Gastrocnemius medialis (tissue), 4 donors: ENCODE data around the gene MMP10. TPM values are rescaled to one million over a fixed set of nuclear protein-coding genes. Genes with fewer than 3 reads are reported as not detected.
"Not testable (repeated sequence)": the region's sequence is repeated elsewhere in the genome, so short reads cannot be mapped to it uniquely, and the experiment has no call there.

Experiments used
- ATAC-seq, 2 donors: fragments of 150-250 bp; one replicate each; pipeline ENCODE4 v1.9.1; 2016
- DNase-seq, 2 donors: peaks; one replicate each; pipeline ENCODE4 v3.0.0-alpha.2; 2019
- H3K27ac ChIP-seq, 4 donors: fragments of 200-600 bp; sonication (generic); 1 replicate in 1 of 4; 2 replicates in 3 of 4; pipeline ENCODE4 v1.5.1; 2016 to 2018; ENCODE audit warnings: mild to moderate bottlenecking in 2 of 4, moderate library complexity in 1 of 4
- H3K27me3 ChIP-seq, 3 donors: fragments of 200-600 bp; sonication (generic) in 2 of 3; 1 replicate in 1 of 3; 2 replicates in 2 of 3; pipeline versions ENCODE4 v1.5.1 to v1.6.0; 2016 to 2019; ENCODE audit warnings: mild to moderate bottlenecking in 1 of 3, moderate library complexity in 1 of 3
- H3K36me3 ChIP-seq, 2 donors: fragments of 200-600 bp; sonication (generic) in 1 of 2; one replicate each; pipeline ENCODE4 v1.5.1; 2017 to 2018
- H3K4me1 ChIP-seq, 2 donors: fragments of 200-600 bp; sonication (generic) in 1 of 2; one replicate each; pipeline ENCODE4 v1.5.1; 2016 to 2017; ENCODE audit warnings: mild to moderate bottlenecking in 2 of 2
- H3K4me3 ChIP-seq, 4 donors: fragments of 200-600 bp; sonication (generic) in 3 of 4; 1 replicate in 1 of 4; 2 replicates in 3 of 4; pipeline ENCODE4 v1.5.1; 2016 to 2019; ENCODE audit warnings: mild to moderate bottlenecking in 2 of 4
- H3K9me3 ChIP-seq, 3 donors: fragments of 200-600 bp; sonication (generic) in 2 of 3; 1 replicate in 1 of 3; 2 replicates in 2 of 3; pipeline ENCODE4 v1.5.1; 2016 to 2019
- CTCF ChIP-seq, 5 experiments: fragments of 450-650 bp in 3 of 5; fragments of 200-600 bp in 2 of 5; sonication (generic) in 2 of 5; IDR thresholded peaks in 4 of 5; conservative IDR thresholded peaks in 1 of 5; 1 replicate in 4 of 5; 2 replicates in 1 of 5; pipeline ENCODE4 v1.5.1; 2016 to 2019; ENCODE audit warnings: antibody characterized with exemption in 5 of 5, mild to moderate bottlenecking in 3 of 5, moderate library complexity in 3 of 5
- POLR2A ChIP-seq, 2 donors: fragments of 450-650 bp; IDR thresholded peaks; one replicate each; pipeline ENCODE4 v1.6.1; 2017; ENCODE audit warnings: antibody characterized with exemption in 2 of 2, mild to moderate bottlenecking in 2 of 2, moderate library complexity in 2 of 2
- in situ Hi-C, 4 donors: fragments of 200-750 bp; cut with MboI; loops; one replicate each; pipeline versions ENCODE4 v1.15.0 to v1.8.0; 2017; ENCODE audit warnings: low sequenced_read_pairs in 4 of 4
- intact Hi-C: fragments of 100-400 bp; cut with DNase I; formaldehyde crosslinking; loops from one replicate; pipeline ENCODE4 v1.15.1; 2023; ENCODE audit warnings: low total_unique reads
- total RNA-seq, 4 donors: library from RNA; depleted of rRNA; stranded (reverse); fragments of >200 nt; gene quantifications; one replicate each; pipeline versions ENCODE4 v1.1.0 to v1.2.3, GENCODE V29; 2016

Gene MMP10
- total RNA-seq, 4 donors from 2014 or later, result not detected

GRCh38 chr11:102757823-102758549, 22.4 kb downstream of the MMP10 start:
- H3K9me3 ChIP-seq, result no peaks in the 10 kb centered on the region

GRCh38 chr11:102753267-102753666, 27.2 kb downstream of the MMP10 start:
- Histone ChIP-seq H3K4me3 (no peak overlapping the region), H3K27me3 (no peaks in the 10 kb centered on the region), H3K36me3 (no peaks in the 10 kb centered on the region), H3K9me3 (no peaks in the 10 kb centered on the region), H3K27ac (no peak overlapping the region), H3K4me1 (no peaks in the 10 kb centered on the region)
- ATAC-seq (no peak), DNase-seq (no peak)
- in situ Hi-C loops (no loop called here), intact Hi-C loops (no loop called here)
- TF ChIP-seq POLR2A (IDR thresholded peaks at IDR 0.05) (no peak), CTCF (IDR thresholded peaks at IDR 0.05 in 4 of 5, conservative IDR thresholded peaks at IDR 0.05 in 1 of 5) (no peak)

More at GRCh38 chr11:102757823-102758549, 22.4 kb downstream of the MMP10 start:
- no peak overlapping the region for H3K4me3 ChIP-seq
- DNase-seq (no peak), ATAC-seq (no peak)
- no peaks in the 10 kb centered on the region for H3K36me3 ChIP-seq
- H3K27ac ChIP-seq, result no peak overlapping the region
- TF ChIP-seq POLR2A (IDR thresholded peaks at IDR 0.05), result no peak
- no peak for TF ChIP-seq CTCF (IDR thresholded peaks at IDR 0.05 in 4 of 5, conservative IDR thresholded peaks at IDR 0.05 in 1 of 5)
- intact Hi-C loops, result no loop called here
- no peaks in the 10 kb centered on the region for H3K27me3 ChIP-seq
- no peaks in the 10 kb centered on the region for H3K4me1 ChIP-seq
- in situ Hi-C loops, result no loop called here

- Histone ChIP-seq H3K4me3 (no peak overlapping the region), H3K4me1 (no peaks in the 10 kb centered on the region), H3K9me3 (no peaks in the 10 kb centered on the region), H3K27me3 (no peaks in the 10 kb centered on the region), H3K36me3 (no peaks in the 10 kb centered on the region), H3K27ac (no peak overlapping the region)
- DNase-seq, result no peak
- intact Hi-C loops, result no loop called here
- in situ Hi-C loops, result no loop called here
- ATAC-seq, result no peak
- TF ChIP-seq POLR2A (IDR thresholded peaks at IDR 0.05), result no peak
- TF ChIP-seq CTCF (IDR thresholded peaks at IDR 0.05 in 4 of 5, conservative IDR thresholded peaks at IDR 0.05 in 1 of 5), result no peak
These were observed 28.8 kb downstream of the MMP10 start for GRCh38 chr11:102751673-102752072.

GRCh38 chr11:102749101-102749722, 31.2 kb downstream of the MMP10 start:
- H3K4me3 ChIP-seq, result no peak overlapping the region
- H3K27me3 ChIP-seq, result no peaks in the 10 kb centered on the region
- TF ChIP-seq CTCF (IDR thresholded peaks at IDR 0.05 in 4 of 5, conservative IDR thresholded peaks at IDR 0.05 in 1 of 5) (no peak), POLR2A (IDR thresholded peaks at IDR 0.05) (no peak)
- ATAC-seq (no peak), DNase-seq (no peak)
- H3K4me1 ChIP-seq, result no peaks in the 10 kb centered on the region
- no peaks in the 10 kb centered on the region for H3K36me3 ChIP-seq
- in situ Hi-C loops, result loop anchor here in 1 of 4 donors (25.0 kb wide), 1 partner anchor 188 kb away; no protein-coding TSS in a partner anchor
- no peaks in the 10 kb centered on the region for H3K9me3 ChIP-seq
- intact Hi-C loops, result no loop called here
- no peak overlapping the region for H3K27ac ChIP-seq

- H3K27me3 ChIP-seq, intact Hi-C loops, ATAC-seq, H3K27ac ChIP-seq, DNase-seq, H3K36me3 ChIP-seq, H3K9me3 ChIP-seq, H3K4me3 ChIP-seq, H3K4me1 ChIP-seq: not testable (repeated sequence)
- in situ Hi-C loops, result loop anchor here in 1 of 4 donors (25.0 kb wide), 1 partner anchor 190 kb away; no protein-coding TSS in a partner anchor
These were observed 33.5 kb downstream of the MMP10 start for GRCh38 chr11:102746746-102747578.
